ENCODE results near the gene GYPC.
"Not testable (repeated sequence)": the region's sequence is repeated elsewhere in the genome, so short reads cannot be mapped to it uniquely, and the experiment has no call there.

Gene GYPC

GRCh38 chr2:126642031-126642430 lies 13.9 kb upstream of the GYPC start:
- no peak overlapping the region for H3K4me3 ChIP-seq (replicated peaks in 1 of 2; ENCODE audit: low read depth in 2 of 2, low read length in 2 of 2)
- DNase-seq (ENCODE audit: low read depth in 2 of 2), result no peak
- no peak for TF ChIP-seq CTCF (IDR thresholded peaks at IDR 0.05; ENCODE audit: low read depth, low read length)

- H3K4me3 ChIP-seq (replicated peaks in 1 of 2; ENCODE audit: low read depth in 2 of 2, low read length in 2 of 2), result no peak overlapping the region
- no peak for TF ChIP-seq CTCF (IDR thresholded peaks at IDR 0.05; ENCODE audit: low read depth, low read length)
- DNase-seq (ENCODE audit: low read depth in 2 of 2), result no peak
Measured at GRCh38 chr2:126643431-126643830, 12.5 kb upstream of the GYPC start.

- DNase-seq (ENCODE audit: low read depth in 2 of 2), result no peak
- H3K4me3 ChIP-seq (replicated peaks in 1 of 2; ENCODE audit: low read depth in 2 of 2, low read length in 2 of 2), result no peak overlapping the region
- TF ChIP-seq CTCF (IDR thresholded peaks at IDR 0.05; ENCODE audit: low read depth, low read length), result no peak
Measured at GRCh38 chr2:126643972-126644371, 12.0 kb upstream of the GYPC start.

GRCh38 chr2:126644630-126645191 lies 11.2 kb upstream of the GYPC start:
- peak in 1 of 2 donors; percentile 10 for DNase-seq (ENCODE audit: low read depth in 2 of 2)
- no peak for TF ChIP-seq CTCF (IDR thresholded peaks at IDR 0.05; ENCODE audit: low read depth, low read length)
- no peak overlapping the region for H3K4me3 ChIP-seq (replicated peaks in 1 of 2; ENCODE audit: low read depth in 2 of 2, low read length in 2 of 2)

- H3K4me3 ChIP-seq (replicated peaks in 1 of 2; ENCODE audit: low read depth in 2 of 2, low read length in 2 of 2), result no peak overlapping the region
- TF ChIP-seq CTCF (IDR thresholded peaks at IDR 0.05; ENCODE audit: low read depth, low read length), result no peak
- DNase-seq (ENCODE audit: low read depth in 2 of 2), result no peak
Measured at GRCh38 chr2:126645211-126645618, 10.7 kb upstream of the GYPC start.

GRCh38 chr2:126646026-126646425 lies 9.9 kb upstream of the GYPC start:
- no peak overlapping the region for H3K4me3 ChIP-seq (replicated peaks in 1 of 2; ENCODE audit: low read depth in 2 of 2, low read length in 2 of 2)
- no peak for DNase-seq (ENCODE audit: low read depth in 2 of 2)
- no peak for TF ChIP-seq CTCF (IDR thresholded peaks at IDR 0.05; ENCODE audit: low read depth, low read length)

- H3K4me3 ChIP-seq (replicated peaks in 1 of 2; ENCODE audit: low read depth in 2 of 2, low read length in 2 of 2), result not testable (repeated sequence)
- peak in 1 of 2 donors; percentile 43 for DNase-seq (ENCODE audit: low read depth in 2 of 2)
Measured at GRCh38 chr2:126647714-126648344, 8.1 kb upstream of the GYPC start.

GRCh38 chr2:126648345-126648786 lies 7.6 kb upstream of the GYPC start:
- not testable (repeated sequence) for DNase-seq (ENCODE audit: low read depth in 2 of 2); H3K4me3 ChIP-seq (replicated peaks in 1 of 2; ENCODE audit: low read depth in 2 of 2, low read length in 2 of 2)
